HEK293 (cell line): ENCODE measurements around the gene MAGI2.

Experiments
- CTCF ChIA-PET: fragments of 350-600 bp; formaldehyde crosslinking; extraction: SDS; loops from one replicate; lab custom pipeline; 2021; ENCODE audit warnings: antibody characterized with exemption; lab: Yijun Ruan, JAX
- POLR2A ChIA-PET: fragments of 300-600 bp; formaldehyde crosslinking; extraction: SDS; loops from one replicate; lab custom pipeline; 2020; ENCODE audit warnings: antibody characterized with exemption, inconsistent platforms; lab: Yijun Ruan, JAX
- H3K27ac ChIP-seq: fragments of 200-500 bp; sonication (Bioruptor generic); 2 replicates; pipeline ENCODE4 v1.5.1; 2014; ENCODE audit warnings: low read depth, low read length, control low read depth, inconsistent platforms; ENCODE audit errors: extremely low read depth
- H3K36me3 ChIP-seq, 2 experiments: fragments of 200-500 bp in 1 of 2; sonication (Bioruptor generic) in 1 of 2; 1 replicate in 1 of 2; 2 replicates in 1 of 2; pipeline ENCODE4 v1.5.1; 2014 to 2017; ENCODE audit warnings: inconsistent platforms in 2 of 2, low read length in 2 of 2; ENCODE audit not compliant: control insufficient read depth in 2 of 2, insufficient read depth in 1 of 2
- H3K4me1 ChIP-seq: fragments of 200-500 bp; sonication (Bioruptor generic); 2 replicates; pipeline ENCODE4 v1.5.1; 2014; ENCODE audit warnings: mild to moderate bottlenecking, low read length, inconsistent platforms; ENCODE audit not compliant: control insufficient read depth, insufficient read depth
- H3K4me3 ChIP-seq: 2 replicates; pipeline ENCODE4 v1.5.1; 2011; ENCODE audit warnings: low read depth, mild to moderate bottlenecking, control low read depth, low read length, moderate library complexity
- H3K9me3 ChIP-seq: fragments of 200-500 bp; sonication (Bioruptor generic); 2 replicates; pipeline ENCODE4 v1.5.1; 2014; ENCODE audit warnings: low read depth, low read length, inconsistent platforms; ENCODE audit not compliant: control insufficient read depth, insufficient read depth
- GFI1B ChIP-seq: fragments of 450-650 bp; formaldehyde crosslinking; IDR thresholded peaks from 2 replicates; pipeline ENCODE4 v1.5.1; 2016; ENCODE audit warnings: missing biosample characterization, missing genetic modification characterization
- GLIS2 ChIP-seq: fragments of 450-650 bp; formaldehyde crosslinking; IDR thresholded peaks from 2 replicates; pipeline ENCODE4 v1.5.1; 2016; ENCODE audit warnings: missing biosample characterization, missing genetic modification characterization
- MEIS1 ChIP-seq: sonication (generic); formaldehyde crosslinking; IDR thresholded peaks from 2 replicates; pipeline ENCODE4 v1.8.1; 2022; ENCODE audit warnings: missing genetic modification reagents, mild to moderate bottlenecking, borderline replicate concordance
- MYNN ChIP-seq: fragments of 450-650 bp; formaldehyde crosslinking; IDR thresholded peaks from 2 replicates; pipeline ENCODE4 v1.5.1; 2016; ENCODE audit warnings: missing biosample characterization, missing genetic modification characterization, borderline replicate concordance
- PRDM6 ChIP-seq: fragments of 450-650 bp; formaldehyde crosslinking; IDR thresholded peaks from 2 replicates; pipeline ENCODE4 v1.5.1; 2017; ENCODE audit warnings: missing biosample characterization, missing genetic modification characterization
- SCRT2 ChIP-seq: fragments of 450-650 bp; formaldehyde crosslinking; IDR thresholded peaks from 2 replicates; pipeline ENCODE4 v1.5.1; 2016; ENCODE audit warnings: missing biosample characterization, missing genetic modification characterization
- SETDB1 ChIP-seq: IDR thresholded peaks from one replicate; pipeline ENCODE4 v1.6.1; 2017; ENCODE audit warnings: mild to moderate bottlenecking, low read length, moderate library complexity, mixed read lengths; ENCODE audit not compliant: insufficient read length
- TSHZ1 ChIP-seq: fragments of 450-650 bp; formaldehyde crosslinking; IDR thresholded peaks from 2 replicates; pipeline ENCODE4 v1.5.1; 2016; ENCODE audit warnings: missing biosample characterization, missing genetic modification characterization, borderline replicate concordance
- ZBTB11 ChIP-seq: fragments of 450-650 bp; formaldehyde crosslinking; conservative IDR thresholded peaks from 2 replicates; pipeline ENCODE4 v1.5.1; 2016; ENCODE audit warnings: low read depth, missing biosample characterization, missing genetic modification characterization
- ZBTB6 ChIP-seq: fragments of 450-650 bp; formaldehyde crosslinking; IDR thresholded peaks from 2 replicates; pipeline ENCODE4 v1.5.1; 2017; ENCODE audit warnings: missing biosample characterization, missing genetic modification characterization
- ZFP3 ChIP-seq: fragments of 450-650 bp; formaldehyde crosslinking; IDR thresholded peaks from 2 replicates; pipeline ENCODE4 v1.5.1; 2016; ENCODE audit warnings: low read depth, missing biosample characterization, missing genetic modification characterization
- ZNF416 ChIP-seq: fragments of 450-650 bp; formaldehyde crosslinking; IDR thresholded peaks from 2 replicates; pipeline ENCODE4 v1.5.1; 2016; ENCODE audit warnings: missing biosample characterization, missing genetic modification characterization
- ZNF529 ChIP-seq: fragments of 450-650 bp; formaldehyde crosslinking; IDR thresholded peaks from 2 replicates; pipeline ENCODE4 v1.5.1; 2017; ENCODE audit warnings: missing genetic modification characterization, missing biosample characterization; ENCODE audit not compliant: insufficient replicate concordance
- ZNF544 ChIP-seq: fragments of 450-650 bp; formaldehyde crosslinking; IDR thresholded peaks from 2 replicates; pipeline ENCODE4 v1.5.0; 2017; ENCODE audit warnings: missing biosample characterization, missing genetic modification characterization
- ZNF548 ChIP-seq: fragments of 450-650 bp; formaldehyde crosslinking; IDR thresholded peaks from 2 replicates; pipeline ENCODE4 v1.5.1; 2016; ENCODE audit warnings: missing biosample characterization, missing genetic modification characterization
- ZNF558 ChIP-seq: fragments of 450-650 bp; formaldehyde crosslinking; IDR thresholded peaks from 2 replicates; pipeline ENCODE4 v1.5.1; 2016; ENCODE audit warnings: missing biosample characterization, missing genetic modification characterization
- ZNF623 ChIP-seq: fragments of 450-650 bp; formaldehyde crosslinking; IDR thresholded peaks from 2 replicates; pipeline ENCODE4 v1.5.1; 2016; ENCODE audit warnings: missing biosample characterization, missing genetic modification characterization
- ZNF658 ChIP-seq: fragments of 450-650 bp; formaldehyde crosslinking; IDR thresholded peaks from 2 replicates; pipeline ENCODE4; 2016; ENCODE audit warnings: missing biosample characterization, missing genetic modification characterization
- ZNF664 ChIP-seq: fragments of 450-650 bp; formaldehyde crosslinking; IDR thresholded peaks from 2 replicates; pipeline ENCODE4 v1.5.1; 2016; ENCODE audit warnings: missing biosample characterization, missing genetic modification characterization
- TF ChIP-seq, protein P1 (sequence below): fragments of 450-650 bp; formaldehyde crosslinking; IDR thresholded peaks from 2 replicates; pipeline ENCODE4 v1.5.1; 2016; ENCODE audit warnings: missing biosample characterization, missing genetic modification characterization
- TF ChIP-seq, protein P2 (sequence below): fragments of 450-650 bp; formaldehyde crosslinking; IDR thresholded peaks from 2 replicates; pipeline ENCODE4 v1.5.1; 2016; ENCODE audit warnings: missing biosample characterization, missing genetic modification characterization
- TF ChIP-seq, protein P3 (sequence below): fragments of 450-650 bp; formaldehyde crosslinking; IDR thresholded peaks from 2 replicates; pipeline ENCODE4 v1.5.1; 2017; ENCODE audit warnings: missing biosample characterization, missing genetic modification characterization

Gene MAGI2

GRCh38 chr7:78019447-78020135 lies 1433.9 kb downstream of the MAGI2 start:
- POLR2A ChIA-PET, result interaction anchor here (0.6 to 1.5 kb wide), 4 partner anchors 33 to 323 kb away, joined by 3 to 6 read pairs (median 4); partner anchors contain the start of genes PHTF2, RSBN1L and TMEM60
- no peaks in the 10 kb centered on the region for H3K36me3 ChIP-seq
- CTCF ChIA-PET, result interaction anchor here (0.6 to 4.1 kb wide), 8 partner anchors 13 to 1032 kb away, joined by 3 to 37 read pairs (median 4); no protein-coding TSS in a partner anchor
- H3K27ac ChIP-seq, result peak overlapping the region; percentile 92
- peaks cover 19% of the 10 kb centered on the region for H3K4me1 ChIP-seq
- H3K9me3 ChIP-seq, result no peaks in the 10 kb centered on the region
- H3K4me3 ChIP-seq, result peak overlapping the region; percentile 50
- TF ChIP-seq, protein P1, sequence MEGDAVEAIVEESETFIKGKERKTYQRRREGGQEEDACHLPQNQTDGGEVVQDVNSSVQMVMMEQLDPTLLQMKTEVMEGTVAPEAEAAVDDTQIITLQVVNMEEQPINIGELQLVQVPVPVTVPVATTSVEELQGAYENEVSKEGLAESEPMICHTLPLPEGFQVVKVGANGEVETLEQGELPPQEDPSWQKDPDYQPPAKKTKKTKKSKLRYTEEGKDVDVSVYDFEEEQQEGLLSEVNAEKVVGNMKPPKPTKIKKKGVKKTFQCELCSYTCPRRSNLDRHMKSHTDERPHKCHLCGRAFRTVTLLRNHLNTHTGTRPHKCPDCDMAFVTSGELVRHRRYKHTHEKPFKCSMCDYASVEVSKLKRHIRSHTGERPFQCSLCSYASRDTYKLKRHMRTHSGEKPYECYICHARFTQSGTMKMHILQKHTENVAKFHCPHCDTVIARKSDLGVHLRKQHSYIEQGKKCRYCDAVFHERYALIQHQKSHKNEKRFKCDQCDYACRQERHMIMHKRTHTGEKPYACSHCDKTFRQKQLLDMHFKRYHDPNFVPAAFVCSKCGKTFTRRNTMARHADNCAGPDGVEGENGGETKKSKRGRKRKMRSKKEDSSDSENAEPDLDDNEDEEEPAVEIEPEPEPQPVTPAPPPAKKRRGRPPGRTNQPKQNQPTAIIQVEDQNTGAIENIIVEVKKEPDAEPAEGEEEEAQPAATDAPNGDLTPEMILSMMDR (tag by site-specific recombination), result no peak
- no peak for TF ChIP-seq MEIS1
- TF ChIP-seq SCRT2 (tag by site-specific recombination), result no peak
- TF ChIP-seq SETDB1, result no peak
- no peak for TF ChIP-seq GFI1B
- TF ChIP-seq, protein P2, sequence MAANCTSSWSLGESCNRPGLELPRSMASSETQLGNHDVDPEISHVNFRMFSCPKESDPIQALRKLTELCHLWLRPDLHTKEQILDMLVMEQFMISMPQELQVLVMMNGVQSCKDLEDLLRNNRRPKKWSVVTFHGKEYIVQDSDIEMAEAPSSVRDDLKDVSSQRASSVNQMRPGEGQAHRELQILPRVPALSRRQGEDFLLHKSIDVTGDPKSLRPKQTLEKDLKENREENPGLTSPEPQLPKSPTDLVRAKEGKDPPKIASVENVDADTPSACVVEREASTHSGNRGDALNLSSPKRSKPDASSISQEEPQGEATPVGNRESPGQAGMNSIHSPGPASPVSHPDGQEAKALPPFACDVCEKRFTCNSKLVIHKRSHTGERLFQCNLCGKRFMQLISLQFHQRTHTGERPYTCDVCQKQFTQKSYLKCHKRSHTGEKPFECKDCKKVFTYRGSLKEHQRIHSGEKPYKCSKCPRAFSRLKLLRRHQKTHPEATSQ (tag by site-specific recombination), result no peak
- TF ChIP-seq ZNF623 (tag by site-specific recombination), result no peak
- no peak for TF ChIP-seq ZNF416 (tag by site-specific recombination)
- peak; percentile 49; the same call in 1 of the 2 replicates for TF ChIP-seq ZBTB6
- TF ChIP-seq MYNN (tag by site-specific recombination), result no peak
- no peak for TF ChIP-seq ZNF558
- TF ChIP-seq ZNF658, result no peak
- TF ChIP-seq, protein P3, sequence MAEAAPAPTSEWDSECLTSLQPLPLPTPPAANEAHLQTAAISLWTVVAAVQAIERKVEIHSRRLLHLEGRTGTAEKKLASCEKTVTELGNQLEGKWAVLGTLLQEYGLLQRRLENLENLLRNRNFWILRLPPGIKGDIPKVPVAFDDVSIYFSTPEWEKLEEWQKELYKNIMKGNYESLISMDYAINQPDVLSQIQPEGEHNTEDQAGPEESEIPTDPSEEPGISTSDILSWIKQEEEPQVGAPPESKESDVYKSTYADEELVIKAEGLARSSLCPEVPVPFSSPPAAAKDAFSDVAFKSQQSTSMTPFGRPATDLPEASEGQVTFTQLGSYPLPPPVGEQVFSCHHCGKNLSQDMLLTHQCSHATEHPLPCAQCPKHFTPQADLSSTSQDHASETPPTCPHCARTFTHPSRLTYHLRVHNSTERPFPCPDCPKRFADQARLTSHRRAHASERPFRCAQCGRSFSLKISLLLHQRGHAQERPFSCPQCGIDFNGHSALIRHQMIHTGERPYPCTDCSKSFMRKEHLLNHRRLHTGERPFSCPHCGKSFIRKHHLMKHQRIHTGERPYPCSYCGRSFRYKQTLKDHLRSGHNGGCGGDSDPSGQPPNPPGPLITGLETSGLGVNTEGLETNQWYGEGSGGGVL (tag by site-specific recombination), result peak; percentile 80
- peak; percentile 53 for TF ChIP-seq GLIS2 (tag by site-specific recombination)
- no peak for TF ChIP-seq ZNF548
- no peak for TF ChIP-seq ZNF529 (tag by site-specific recombination)
- no peak for TF ChIP-seq ZNF544 (tag by site-specific recombination)
- TF ChIP-seq ZNF664, result no peak
- TF ChIP-seq PRDM6 (tag by site-specific recombination), result no peak
- peak; percentile 63 for TF ChIP-seq ZBTB11 (tag by site-specific recombination)
- no peak for TF ChIP-seq TSHZ1
- TF ChIP-seq ZFP3 (tag by site-specific recombination), result no peak
